Tibial nerve (tissue), 4 donors: ENCODE results near the gene KRTDAP. TPM values are rescaled to one million over a fixed set of nuclear protein-coding genes. Genes with fewer than 3 reads are reported as not detected.

Experiments used
- DNase-seq, 2 donors: peaks; one replicate each; pipeline ENCODE4 v3.0.0-alpha.2; 2019; ENCODE audit warnings: low spot score in 2 of 2
- H3K27ac ChIP-seq, 4 donors: fragments of 200-600 bp; sonication (generic) in 3 of 4; one replicate each; pipeline ENCODE4 v1.5.1; 2017 to 2019; ENCODE audit warnings: mild to moderate bottlenecking in 1 of 4
- H3K27me3 ChIP-seq, 2 donors: fragments of 200-600 bp; sonication (generic) in 1 of 2; one replicate each; pipeline versions ENCODE4 v1.5.1 to v1.6.0; 2017 to 2019
- H3K36me3 ChIP-seq, 3 donors: fragments of 200-600 bp; sonication (generic); one replicate each; pipeline ENCODE4 v1.5.1; 2018 to 2019
- H3K4me1 ChIP-seq, 4 donors: fragments of 200-600 bp; sonication (generic) in 3 of 4; one replicate each; pipeline ENCODE4 v1.5.1; 2017 to 2019
- H3K4me3 ChIP-seq, 4 donors: fragments of 200-600 bp; sonication (generic) in 3 of 4; one replicate each; pipeline ENCODE4 v1.5.1; 2017 to 2019; ENCODE audit warnings: mild to moderate bottlenecking in 1 of 4, moderate library complexity in 1 of 4
- H3K9me3 ChIP-seq, 4 donors: fragments of 200-600 bp; sonication (generic) in 3 of 4; one replicate each; pipeline ENCODE4 v1.5.1; 2017 to 2019
- EP300 ChIP-seq, 2 donors: sonication (generic); formaldehyde crosslinking; IDR thresholded peaks; one replicate each; pipeline ENCODE4 v1.6.1; 2017; ENCODE audit warnings: antibody characterized with exemption in 2 of 2, mild to moderate bottlenecking in 1 of 2
- POLR2A ChIP-seq, 2 donors: fragments of 450-650 bp; IDR thresholded peaks; one replicate each; pipeline ENCODE4 v1.6.1; 2017; ENCODE audit warnings: antibody characterized with exemption in 2 of 2, mild to moderate bottlenecking in 2 of 2, moderate library complexity in 2 of 2
- WGBS, 2 donors: methylation state at CpG; one replicate each; pipeline ENCODE4 v1.1.5; 2018; 5-methylcytosine and 5-hydroxymethylcytosine counted together
- total RNA-seq, 4 donors: library from RNA; depleted of rRNA; stranded (reverse); fragments of >200 nt; gene quantifications; one replicate each; pipeline ENCODE4 v1.1.0, GENCODE V29; 2016
- TF ChIP-seq, protein P1 (sequence below), 5 experiments: fragments of 200-600 bp in 3 of 5; fragments of 450-650 bp in 2 of 5; sonication (generic) in 3 of 5; IDR thresholded peaks; one replicate each; pipeline ENCODE4 v1.5.1; 2016 to 2019; ENCODE audit warnings: antibody characterized with exemption in 5 of 5, mild to moderate bottlenecking in 3 of 5, moderate library complexity in 2 of 5

Gene KRTDAP
- total RNA-seq, 4 donors from 2014 or later = not detected

DNA sequence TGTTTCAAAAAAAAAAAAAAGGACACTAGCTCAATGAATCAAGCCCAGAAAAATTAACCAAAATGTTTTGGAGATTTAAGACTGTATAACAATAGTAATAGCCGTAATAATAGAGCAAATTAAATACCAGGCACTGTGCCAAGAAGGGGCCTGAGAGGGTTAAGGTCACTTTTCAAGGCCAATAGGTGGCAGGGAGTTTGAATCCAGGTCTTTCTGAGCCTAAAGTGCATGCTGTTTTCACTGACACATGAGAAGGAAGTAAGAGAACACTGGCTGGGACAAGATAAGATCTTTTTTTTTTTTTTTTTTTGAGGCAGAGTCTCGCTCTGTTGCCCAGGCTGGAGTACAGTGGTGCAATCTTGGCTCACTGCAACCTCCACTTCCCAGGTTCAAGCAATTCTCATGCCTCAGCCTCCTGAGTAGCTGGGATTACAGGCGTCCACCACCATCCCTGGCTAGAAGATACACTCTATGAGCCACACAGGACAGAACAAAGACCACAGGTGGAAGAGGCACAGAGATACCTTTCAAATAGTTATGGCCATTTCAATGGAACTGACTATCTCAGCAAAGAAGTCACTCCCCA, 34.6 kb downstream of the KRTDAP start:
- Histone ChIP-seq H3K9me3 (no peaks in the 10 kb centered on the region), H3K36me3 (no peaks in the 10 kb centered on the region), H3K27me3 (no peaks in the 10 kb centered on the region), H3K4me1 (peaks cover 0 to 18% (median 14%) of the 10 kb centered on the region in 4 donors), H3K27ac (no peak overlapping the region), H3K4me3 (no peak overlapping the region)
- TF ChIP-seq, protein P1, sequence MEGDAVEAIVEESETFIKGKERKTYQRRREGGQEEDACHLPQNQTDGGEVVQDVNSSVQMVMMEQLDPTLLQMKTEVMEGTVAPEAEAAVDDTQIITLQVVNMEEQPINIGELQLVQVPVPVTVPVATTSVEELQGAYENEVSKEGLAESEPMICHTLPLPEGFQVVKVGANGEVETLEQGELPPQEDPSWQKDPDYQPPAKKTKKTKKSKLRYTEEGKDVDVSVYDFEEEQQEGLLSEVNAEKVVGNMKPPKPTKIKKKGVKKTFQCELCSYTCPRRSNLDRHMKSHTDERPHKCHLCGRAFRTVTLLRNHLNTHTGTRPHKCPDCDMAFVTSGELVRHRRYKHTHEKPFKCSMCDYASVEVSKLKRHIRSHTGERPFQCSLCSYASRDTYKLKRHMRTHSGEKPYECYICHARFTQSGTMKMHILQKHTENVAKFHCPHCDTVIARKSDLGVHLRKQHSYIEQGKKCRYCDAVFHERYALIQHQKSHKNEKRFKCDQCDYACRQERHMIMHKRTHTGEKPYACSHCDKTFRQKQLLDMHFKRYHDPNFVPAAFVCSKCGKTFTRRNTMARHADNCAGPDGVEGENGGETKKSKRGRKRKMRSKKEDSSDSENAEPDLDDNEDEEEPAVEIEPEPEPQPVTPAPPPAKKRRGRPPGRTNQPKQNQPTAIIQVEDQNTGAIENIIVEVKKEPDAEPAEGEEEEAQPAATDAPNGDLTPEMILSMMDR (IDR thresholded peaks at IDR 0.05) = no peak
- TF ChIP-seq EP300 (IDR thresholded peaks at IDR 0.05) (no peak), POLR2A (IDR thresholded peaks at IDR 0.05) (no peak)
- DNase-seq = no peak
- 69 to 70% methylated on average over 3 of the region's 3 CpGs for WGBS, 2 donors

DNA sequence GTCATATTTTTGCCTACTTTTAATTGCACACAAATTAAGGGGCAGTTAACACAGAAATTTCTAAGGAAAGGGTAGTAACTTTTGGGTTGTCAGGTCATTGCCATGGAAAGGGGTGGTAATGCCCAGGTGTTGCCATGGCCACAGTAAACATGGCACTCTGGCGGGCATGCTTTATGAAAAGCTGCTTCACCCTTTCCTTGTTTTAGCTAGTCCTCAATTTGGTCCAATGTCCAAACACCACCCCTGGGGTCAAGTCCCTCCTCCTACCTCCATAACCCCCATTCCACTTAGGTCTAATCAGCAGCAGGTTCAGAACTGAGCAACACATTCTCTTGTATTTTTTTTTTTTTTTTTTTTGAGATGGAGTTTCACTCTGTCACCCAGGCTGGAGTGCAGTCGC, 35.6 kb downstream of the KRTDAP start:
- WGBS, 2 donors = 88 to 97% methylated on average over 2 of the region's 2 CpGs
- Histone ChIP-seq H3K9me3 (no peaks in the 10 kb centered on the region), H3K27ac (no peak overlapping the region), H3K4me1 (peaks cover 0 to 13% (median 11%) of the 10 kb centered on the region in 4 donors), H3K4me3 (no peak overlapping the region), H3K36me3 (no peaks in the 10 kb centered on the region), H3K27me3 (no peaks in the 10 kb centered on the region)
- DNase-seq = no peak
- TF ChIP-seq POLR2A (IDR thresholded peaks at IDR 0.05) (no peak), EP300 (IDR thresholded peaks at IDR 0.05) (no peak)
- TF ChIP-seq, protein P1 (IDR thresholded peaks at IDR 0.05) = no peak

DNA sequence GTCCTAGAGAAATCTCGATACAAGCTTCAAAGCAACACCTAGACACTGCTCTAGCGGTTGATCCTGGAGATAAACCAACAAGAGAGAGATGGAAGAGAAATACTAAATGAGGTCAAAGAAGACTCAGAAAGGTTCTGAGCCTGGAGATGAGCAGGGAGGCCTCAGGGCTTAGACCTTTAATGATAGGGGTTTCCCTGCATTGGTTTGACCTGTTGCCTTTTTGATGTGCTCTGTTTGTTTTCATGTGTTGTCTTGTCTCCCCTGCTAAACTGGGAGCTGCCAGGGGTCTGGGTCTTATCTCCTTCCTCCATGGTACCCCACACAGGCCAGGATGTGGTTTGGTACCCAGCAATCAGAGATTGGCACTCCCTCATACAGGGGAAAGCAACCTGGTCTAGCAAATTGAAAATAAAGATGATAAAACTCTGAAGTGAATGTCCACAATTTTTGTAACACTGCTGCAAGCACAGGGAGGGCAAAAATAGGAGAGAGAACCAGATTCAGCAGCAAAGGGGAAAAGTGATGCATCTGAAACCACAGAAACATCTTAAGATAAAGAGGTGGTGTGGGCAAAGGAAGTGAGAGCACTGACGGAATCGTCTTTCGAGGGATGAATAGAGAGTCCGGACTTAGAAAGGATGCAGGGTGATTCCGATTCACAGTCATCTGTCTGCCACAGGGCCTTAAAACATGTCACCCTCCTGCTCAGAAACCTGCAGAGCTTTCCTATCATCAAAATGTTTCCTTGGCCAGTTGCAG, 38.7 kb downstream of the KRTDAP start:
- TF ChIP-seq POLR2A (IDR thresholded peaks at IDR 0.05) (no peak), EP300 (IDR thresholded peaks at IDR 0.05) (no peak)
- TF ChIP-seq, protein P1 (IDR thresholded peaks at IDR 0.05) = no peak
- Histone ChIP-seq H3K27ac (no peak overlapping the region), H3K4me3 (no peak overlapping the region), H3K4me1 (peaks cover 0 to 6% (median 0%) of the 10 kb centered on the region in 4 donors), H3K9me3 (no peaks in the 10 kb centered on the region), H3K36me3 (no peaks in the 10 kb centered on the region), H3K27me3 (peaks cover 0 to 5% of the 10 kb centered on the region in 2 donors)
- 74 to 78% methylated on average over 7 of the region's 7 CpGs for WGBS, 2 donors
- no peak for DNase-seq

DNA sequence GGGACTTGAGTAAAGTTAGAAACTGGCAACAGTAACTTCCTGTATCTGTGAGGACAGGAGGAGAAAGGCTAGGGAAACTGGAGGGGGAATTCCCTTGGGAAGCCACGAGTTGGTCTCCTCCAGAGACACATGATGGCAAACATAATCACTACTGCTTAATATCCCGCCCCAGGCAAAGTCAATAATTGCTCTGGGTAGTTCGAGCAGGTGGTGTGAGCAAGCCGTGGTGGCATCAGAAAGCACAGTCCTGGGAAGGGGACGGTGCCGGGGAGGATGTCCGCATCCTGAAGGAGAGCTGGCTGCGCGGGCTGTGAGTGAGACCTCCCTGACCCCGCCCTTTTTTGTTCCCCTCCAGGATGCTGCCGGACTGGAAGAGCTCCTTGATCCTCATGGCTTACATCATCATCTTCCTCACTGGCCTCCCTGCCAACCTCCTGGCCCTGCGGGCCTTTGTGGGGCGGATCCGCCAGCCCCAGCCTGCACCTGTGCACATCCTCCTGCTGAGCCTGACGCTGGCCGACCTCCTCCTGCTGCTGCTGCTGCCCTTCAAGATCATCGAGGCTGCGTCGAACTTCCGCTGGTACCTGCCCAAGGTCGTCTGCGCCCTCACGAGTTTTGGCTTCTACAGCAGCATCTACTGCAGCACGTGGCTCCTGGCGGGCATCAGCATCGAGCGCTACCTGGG, 40.8 kb downstream of the KRTDAP start:
- Histone ChIP-seq H3K27me3 (peaks cover 0 to 8% of the 10 kb centered on the region in 2 donors), H3K27ac (no peak overlapping the region), H3K4me1 (peaks cover 0 to 6% (median 0%) of the 10 kb centered on the region in 4 donors), H3K9me3 (no peaks in the 10 kb centered on the region), H3K36me3 (no peaks in the 10 kb centered on the region), H3K4me3 (no peak overlapping the region)
- no peak for DNase-seq
- TF ChIP-seq POLR2A (IDR thresholded peaks at IDR 0.05) (no peak), EP300 (IDR thresholded peaks at IDR 0.05) (no peak)
- TF ChIP-seq, protein P1 (IDR thresholded peaks at IDR 0.05) = no peak
- 75 to 81% methylated on average over 26 to 27 of the region's 27 CpGs for WGBS, 2 donors
